UCSD-AML1 (cell line): Measurements from ENCODE around the gene CSPG4.
A peak's percentile ranks its signal among the peaks of the same experiment; 100 is the strongest.
"Not testable (repeated sequence)": the region's sequence is repeated elsewhere in the genome, so short reads cannot be mapped to it uniquely, and the experiment has no call there.

Experiments
- DNase-seq: peaks from one replicate; lab custom pipeline; 2025; ENCODE audit not compliant: unreplicated experiment; lab: John Stamatoyannopoulos, UW

CSPG4 gene

GRCh38 chr15:75725719-75726607 is 13.3 kb upstream of the CSPG4 start:
- DNase-seq, result no peak

DNA sequence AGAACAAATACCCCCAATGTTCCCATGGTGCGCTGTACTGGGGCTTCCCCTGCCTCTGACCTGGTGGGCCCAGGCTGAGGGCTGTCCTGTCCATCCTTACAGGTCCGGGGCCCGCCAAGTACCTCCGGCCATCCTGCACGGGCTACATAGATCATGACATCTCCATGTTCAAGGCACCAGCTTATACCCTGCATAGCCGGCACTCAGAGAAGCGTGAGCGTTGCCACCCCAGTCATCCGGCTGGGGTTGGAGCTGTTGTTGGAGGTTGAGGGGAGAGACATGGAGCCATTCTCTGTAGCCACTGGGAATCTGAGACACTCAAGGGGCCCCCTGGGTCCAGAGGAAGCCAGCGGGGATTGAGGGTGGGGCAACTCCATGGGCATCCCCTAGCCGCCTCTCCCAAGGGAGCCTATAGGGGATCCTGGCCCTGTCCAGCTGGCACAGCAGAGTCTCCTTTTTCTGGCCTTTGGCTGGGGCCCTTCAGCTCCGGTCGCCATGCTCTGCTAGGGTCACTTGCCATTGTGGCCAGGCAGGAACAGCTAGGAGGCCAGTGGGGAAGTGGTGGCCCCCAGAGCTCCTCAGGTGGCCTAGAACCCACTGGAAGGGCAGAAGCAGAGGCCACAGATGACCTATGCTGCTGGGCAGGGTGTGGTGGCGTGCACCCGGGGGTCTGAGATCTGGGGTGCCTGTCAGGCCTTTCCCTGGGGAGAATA is 12.5 kb upstream of the CSPG4 start:
- DNase-seq, result no peak

DNA sequence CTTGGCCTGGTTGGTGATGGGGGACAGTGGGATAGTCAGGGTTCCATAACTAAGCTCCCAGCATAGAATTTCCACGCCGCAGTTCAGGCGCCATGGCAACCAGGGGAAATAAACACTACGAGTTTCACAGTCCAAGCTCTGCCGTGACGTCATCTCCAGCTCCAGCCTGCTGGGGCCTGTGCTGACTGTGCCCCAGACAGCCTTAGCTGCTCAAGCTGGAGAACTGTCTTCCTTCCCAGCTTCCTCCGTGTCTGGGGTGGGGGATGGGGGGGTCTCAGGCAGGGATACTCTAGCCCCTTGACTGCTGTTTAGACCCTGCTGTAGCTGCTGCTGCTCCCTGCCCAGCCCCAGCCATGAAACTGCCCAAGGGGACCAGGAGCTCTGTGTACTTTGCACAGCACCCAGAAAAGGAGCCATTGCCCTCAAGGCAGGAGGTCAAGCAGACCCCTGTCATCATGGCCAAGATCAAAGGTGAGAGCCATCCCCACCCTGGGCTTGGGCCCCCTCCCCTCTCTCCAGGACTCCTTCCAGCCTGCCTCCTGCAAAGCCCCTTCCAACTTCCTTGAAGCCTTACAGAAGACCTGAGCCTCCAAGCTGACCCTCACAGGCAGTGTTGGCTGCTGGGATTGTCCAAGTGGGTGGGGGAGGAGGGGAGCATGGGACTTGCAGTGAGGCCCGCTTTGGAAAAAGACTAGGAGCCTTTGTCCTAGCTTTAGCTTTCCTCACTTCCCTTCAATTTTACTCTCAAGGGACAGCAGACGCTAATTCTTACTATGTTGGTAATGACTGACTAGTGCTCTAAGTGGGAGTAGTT is 11.4 kb upstream of the CSPG4 start:
- peak; percentile 68 for DNase-seq

DNA sequence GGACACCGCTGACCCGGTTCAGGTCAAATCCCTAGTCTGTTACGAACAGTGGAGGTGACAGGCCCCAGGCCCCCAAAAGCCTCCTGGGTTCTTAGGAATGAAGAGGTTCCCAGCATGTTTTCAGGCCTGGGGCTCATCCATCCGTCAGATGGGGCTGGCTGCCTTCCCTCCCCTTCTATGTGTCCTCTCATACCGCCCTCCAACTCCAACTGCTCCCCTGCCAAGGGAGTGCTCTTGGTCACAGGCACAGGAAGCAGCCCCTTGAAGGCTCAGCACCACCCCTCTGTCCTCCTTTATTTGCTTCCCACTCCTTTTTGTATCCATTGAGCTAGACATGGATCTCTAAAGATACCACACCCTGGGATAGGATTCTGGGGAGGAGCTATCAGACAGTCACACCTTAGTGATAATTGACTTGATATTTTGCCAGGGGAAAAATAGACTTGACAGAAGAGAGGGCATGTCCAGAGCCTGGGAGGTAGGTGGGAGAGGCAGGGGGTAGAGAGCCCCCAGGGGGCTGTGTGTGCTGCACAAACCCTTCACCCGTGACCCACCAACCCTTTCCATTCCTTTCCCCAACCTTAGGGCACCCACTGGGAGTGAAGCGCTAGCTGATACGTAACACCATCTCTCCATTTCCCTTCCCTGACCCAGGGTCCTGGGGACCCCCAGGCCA is 10.7 kb upstream of the CSPG4 start:
- no peak for DNase-seq

GRCh38 chr15:75721923-75722870 is 9.5 kb upstream of the CSPG4 start:
- DNase-seq, result no peak

DNA sequence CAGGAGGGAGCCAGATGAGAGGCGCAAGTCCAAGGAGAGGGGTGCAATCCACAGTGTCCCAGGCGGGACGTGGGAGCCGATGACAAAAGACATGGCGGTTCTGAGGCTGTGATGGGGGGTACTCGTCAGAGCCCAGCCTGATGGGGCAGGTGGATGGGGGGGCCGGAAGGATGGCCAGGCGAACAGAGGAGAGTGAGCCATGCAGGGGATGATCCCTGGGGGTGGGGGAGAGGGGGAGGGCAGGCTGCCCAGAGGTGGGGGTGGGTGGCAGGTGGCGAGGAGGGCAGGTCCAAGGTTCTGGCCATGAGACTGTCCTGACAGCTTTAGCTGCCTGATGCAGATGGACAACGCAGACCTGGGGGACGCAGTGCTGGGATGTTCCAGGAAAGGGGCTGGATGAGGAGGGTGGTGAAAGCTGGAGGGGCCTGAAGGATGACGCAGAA is 8.9 kb upstream of the CSPG4 start:
- DNase-seq, result no peak

DNA sequence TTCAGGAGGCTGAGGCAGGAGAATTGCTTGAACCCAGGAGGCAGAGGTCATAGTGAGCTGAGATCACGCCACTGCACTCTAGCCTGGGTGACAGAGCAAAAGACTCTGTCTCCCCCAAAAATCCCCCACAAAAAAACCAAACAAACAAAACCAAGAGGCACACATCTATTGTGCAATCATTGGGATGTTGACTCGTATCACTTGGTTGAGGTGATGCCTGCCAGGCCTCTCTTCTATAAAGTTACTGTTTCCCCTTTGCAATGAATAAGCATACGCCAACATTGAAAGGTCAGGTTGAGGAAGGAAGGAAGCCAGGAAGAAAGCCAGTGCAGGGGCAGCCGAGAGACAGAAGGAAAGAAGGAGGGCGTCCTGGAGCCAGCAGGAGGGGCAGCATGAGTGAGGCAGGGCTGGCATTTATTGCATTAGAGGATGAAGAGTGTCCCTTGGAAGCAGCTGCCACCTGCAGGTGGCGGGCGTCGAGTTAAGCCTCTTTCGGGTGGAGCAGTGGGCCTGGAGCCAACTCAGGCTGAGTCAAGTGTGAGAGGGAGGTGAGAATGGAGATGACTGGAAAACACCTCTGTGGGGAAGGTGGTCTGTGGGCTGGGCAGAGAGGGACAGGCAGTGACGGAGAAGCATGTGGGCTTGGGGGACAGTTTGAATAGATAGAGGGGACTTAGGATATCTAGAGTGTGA is 8.3 kb upstream of the CSPG4 start:
- peak; percentile 66 for DNase-seq

- no peak for DNase-seq
Measured at GRCh38 chr15:75720297-75720696, 7.6 kb upstream of the CSPG4 start.

DNA sequence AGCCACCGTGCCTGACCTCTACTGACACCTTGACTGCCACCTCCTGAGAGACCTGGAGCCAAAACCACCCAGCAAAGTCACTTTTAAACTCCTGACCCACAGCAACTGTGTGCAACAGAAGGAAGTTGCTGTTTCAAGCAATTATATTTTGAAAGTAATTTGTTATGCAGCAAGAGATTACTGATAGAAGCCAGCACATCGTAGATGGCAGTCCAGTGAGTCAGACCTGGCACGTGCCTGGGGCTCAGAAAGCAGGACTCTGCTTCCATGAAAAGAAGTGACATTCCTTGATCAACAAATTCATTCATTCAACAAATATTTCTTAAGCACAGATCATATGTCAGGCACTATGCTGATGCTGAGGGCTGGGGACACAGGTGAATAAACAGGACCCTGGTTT is 5.7 kb upstream of the CSPG4 start:
- no peak for DNase-seq

DNA sequence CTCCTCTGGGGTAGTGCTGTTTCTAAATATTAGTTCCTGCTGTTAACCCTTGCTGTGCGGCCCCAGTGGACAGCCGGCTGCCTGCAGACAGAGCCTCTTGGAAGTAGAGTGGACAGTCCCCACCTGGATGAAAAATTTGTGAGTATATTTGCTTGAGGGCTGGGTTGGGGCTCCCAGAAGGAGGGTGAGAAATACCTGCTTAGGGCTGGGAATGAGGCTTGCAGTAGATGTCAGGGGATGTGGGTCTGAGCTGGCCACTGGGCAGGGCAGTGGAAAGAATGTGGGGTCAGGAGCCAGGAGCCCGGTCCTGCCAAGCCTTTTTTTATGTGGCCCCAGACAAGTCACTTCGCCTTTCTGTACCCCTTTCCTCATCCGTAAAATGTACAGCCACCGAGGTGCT is 4.4 kb upstream of the CSPG4 start:
- DNase-seq, result not testable (repeated sequence)

- not testable (repeated sequence) for DNase-seq
Measured at GRCh38 chr15:75716249-75716950, 3.8 kb upstream of the CSPG4 start.

DNA sequence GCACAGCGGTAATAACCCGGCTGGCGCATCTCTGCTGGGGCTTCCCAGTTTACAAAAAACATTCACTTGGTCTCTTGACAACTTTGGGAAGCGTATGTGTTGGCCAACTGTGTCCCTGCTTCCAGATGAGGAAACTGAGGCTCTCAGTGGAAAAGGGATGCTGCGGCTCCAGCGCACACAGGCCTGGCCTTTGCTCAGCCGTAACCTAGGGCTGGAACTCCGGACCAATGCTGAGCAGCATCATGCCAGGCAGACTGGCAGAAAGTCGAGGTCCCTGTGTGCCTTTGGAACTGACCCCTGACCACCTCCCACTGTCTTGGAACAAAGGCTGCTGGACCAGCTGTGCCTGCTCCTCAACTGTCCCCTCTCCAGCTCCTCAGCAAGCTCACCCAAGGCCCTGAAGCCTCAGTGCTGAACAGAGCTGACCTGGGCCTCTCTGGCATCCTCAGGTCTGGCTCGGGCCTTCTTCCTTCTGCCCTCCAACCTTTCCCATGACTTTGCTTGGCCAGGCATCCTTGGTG is 2.7 kb upstream of the CSPG4 start:
- not testable (repeated sequence) for DNase-seq

DNA sequence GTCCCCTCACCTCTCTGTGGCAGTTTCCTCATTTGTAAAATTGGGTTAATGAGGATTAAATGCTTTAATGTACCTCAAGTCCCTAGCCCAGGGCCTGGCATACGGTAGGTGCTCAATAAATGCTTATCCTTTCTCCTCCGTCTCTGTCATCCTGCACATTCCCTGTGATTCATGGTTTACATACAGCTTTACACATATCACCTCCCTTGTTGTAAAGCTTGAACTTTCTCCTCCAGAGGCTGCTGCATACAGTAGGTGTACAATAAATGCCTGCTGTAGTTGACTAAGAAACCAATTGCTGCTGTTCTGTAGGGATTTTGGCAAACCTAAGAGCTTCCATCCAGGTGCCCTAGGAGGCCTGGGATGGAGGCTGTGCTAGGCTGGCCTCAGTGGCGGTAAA is 1.5 kb upstream of the CSPG4 start:
- DNase-seq, result no peak

DNA sequence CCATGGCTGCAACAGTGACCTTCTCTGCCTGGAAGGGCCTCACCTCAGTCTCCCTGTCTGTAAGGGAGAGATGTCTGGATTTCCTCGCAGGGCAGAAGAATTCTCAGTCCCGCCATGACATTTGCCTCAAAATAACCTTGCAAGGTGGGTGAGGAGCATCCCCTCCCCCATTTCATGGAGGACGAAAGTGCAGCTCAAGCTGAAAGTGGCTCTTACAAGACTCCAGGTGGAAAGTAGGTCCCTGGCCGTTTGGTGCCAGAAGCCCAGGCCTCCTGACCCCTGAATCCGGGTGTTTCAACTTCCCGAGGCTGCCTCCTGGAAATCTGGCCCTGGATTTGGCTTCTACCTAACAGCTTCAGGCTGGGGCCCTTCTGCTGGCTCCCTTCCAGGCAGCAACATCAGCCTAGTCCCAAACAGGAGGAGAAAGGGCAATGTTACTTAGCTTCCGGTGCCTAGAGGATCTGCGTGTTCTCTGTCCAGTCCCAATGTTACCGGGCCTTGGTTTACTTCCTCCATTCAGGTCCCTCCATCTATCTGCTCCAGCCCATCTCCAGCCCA is 769 bp upstream of the CSPG4 start:
- no peak for DNase-seq

GRCh38 chr15:75711495-75711894 is 1.2 kb downstream of the CSPG4 start:
- not testable (repeated sequence) for DNase-seq

DNA sequence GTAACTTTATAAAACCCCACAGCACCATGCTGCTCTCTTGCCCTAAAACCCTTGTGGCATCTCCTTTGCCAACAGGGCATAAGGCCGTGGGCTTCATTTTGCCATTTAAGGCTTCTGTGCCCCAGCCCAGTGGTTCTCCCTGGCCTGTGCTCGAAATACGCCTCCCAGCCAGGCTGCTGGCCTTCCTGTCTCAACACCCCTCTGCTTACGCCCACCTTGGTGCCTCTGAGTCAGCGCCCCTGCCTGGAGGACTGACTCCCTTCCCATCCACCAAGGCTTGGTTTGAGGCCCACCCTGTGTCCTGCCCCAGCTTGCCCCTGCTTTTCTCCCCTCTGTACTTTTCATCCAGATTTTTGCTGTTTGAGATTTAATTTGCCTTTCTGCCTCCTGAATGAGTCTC is 1.8 kb downstream of the CSPG4 start:
- DNase-seq, result not testable (repeated sequence)

GRCh38 chr15:75709458-75709857 is 3.2 kb downstream of the CSPG4 start:
- DNase-seq, result not testable (repeated sequence)

- DNase-seq, result no peak
Measured at GRCh38 chr15:75706682-75706954, 6.0 kb downstream of the CSPG4 start.
